ENCODE measurements around the gene PRXL2B.
A peak's percentile ranks its signal among the peaks of the same experiment; 100 is the strongest.

PRXL2B gene

GRCh38 chr1:2553871-2554620 is 32.5 kb upstream of the PRXL2B start:
- Histone ChIP-seq H3K4me3 (ENCODE audit: low read length) (no peak overlapping the region), H3K27me3 (ENCODE audit: control insufficient read depth, insufficient read depth, low read length) (no peaks in the 10 kb centered on the region), H3K9me3 (ENCODE audit: control insufficient read depth, low read length) (no peaks in the 10 kb centered on the region), H3K9ac (ENCODE audit: low read length) (no peak overlapping the region), H3K36me3 (ENCODE audit: control insufficient read depth, insufficient read depth, low read length) (peaks cover 4% of the 10 kb centered on the region), H3K4me1 (ENCODE audit: control insufficient read depth, insufficient read depth, low read length) (peaks cover 42% of the 10 kb centered on the region)

- peak overlapping the region; percentile 99 for H3K4me3 ChIP-seq (ENCODE audit: low read length)
- H3K4me1 ChIP-seq (ENCODE audit: control insufficient read depth, insufficient read depth, low read length), result peaks cover 35% of the 10 kb centered on the region
- no peaks in the 10 kb centered on the region for H3K9me3 ChIP-seq (ENCODE audit: control insufficient read depth, low read length)
- no peaks in the 10 kb centered on the region for H3K27me3 ChIP-seq (ENCODE audit: control insufficient read depth, insufficient read depth, low read length)
- peaks cover 4% of the 10 kb centered on the region for H3K36me3 ChIP-seq (ENCODE audit: control insufficient read depth, insufficient read depth, low read length)
- peak overlapping the region; percentile 99 for H3K9ac ChIP-seq (ENCODE audit: low read length)
Measured at GRCh38 chr1:2554621-2555387, 31.8 kb upstream of the PRXL2B start.

GRCh38 chr1:2555634-2556276 is 30.8 kb upstream of the PRXL2B start:
- peak overlapping the region; percentile 99 for H3K9ac ChIP-seq (ENCODE audit: low read length)
- H3K36me3 ChIP-seq (ENCODE audit: control insufficient read depth, insufficient read depth, low read length), result peaks cover 4% of the 10 kb centered on the region
- H3K4me1 ChIP-seq (ENCODE audit: control insufficient read depth, insufficient read depth, low read length), result peaks cover 33% of the 10 kb centered on the region
- H3K4me3 ChIP-seq (ENCODE audit: low read length), result peak overlapping the region; percentile 99
- no peaks in the 10 kb centered on the region for H3K9me3 ChIP-seq (ENCODE audit: control insufficient read depth, low read length)
- H3K27me3 ChIP-seq (ENCODE audit: control insufficient read depth, insufficient read depth, low read length), result no peaks in the 10 kb centered on the region

- H3K9ac ChIP-seq (ENCODE audit: low read length), result peak within 1 kb of the TSS; percentile 99
- no peaks in the 10 kb centered on the region for H3K27me3 ChIP-seq (ENCODE audit: control insufficient read depth, insufficient read depth, low read length)
- no peaks in the 10 kb centered on the region for H3K9me3 ChIP-seq (ENCODE audit: control insufficient read depth, low read length)
- peak within 1 kb of the TSS; percentile 99 for H3K4me3 ChIP-seq (ENCODE audit: low read length)
- peaks cover 33% of the 10 kb centered on the region for H3K4me1 ChIP-seq (ENCODE audit: control insufficient read depth, insufficient read depth, low read length)
- peaks cover 4% of the 10 kb centered on the region for H3K36me3 ChIP-seq (ENCODE audit: control insufficient read depth, insufficient read depth, low read length)
Measured at GRCh38 chr1:2556277-2556677, 30.3 kb upstream of the PRXL2B start, which contains the start of gene TNFRSF14. Gene TNFRSF14 (plus strand): TSS chr1:2556371. CDS start chr1:2556665, 294 bp downstream.

- peaks cover 33% of the 10 kb centered on the region for H3K4me1 ChIP-seq (ENCODE audit: control insufficient read depth, insufficient read depth, low read length)
- no peaks in the 10 kb centered on the region for H3K9me3 ChIP-seq (ENCODE audit: control insufficient read depth, low read length)
- peaks cover 4% of the 10 kb centered on the region for H3K36me3 ChIP-seq (ENCODE audit: control insufficient read depth, insufficient read depth, low read length)
- H3K9ac ChIP-seq (ENCODE audit: low read length), result peak overlapping the region; percentile 99
- H3K27me3 ChIP-seq (ENCODE audit: control insufficient read depth, insufficient read depth, low read length), result no peaks in the 10 kb centered on the region
- H3K4me3 ChIP-seq (ENCODE audit: low read length), result peak overlapping the region; percentile 99
Measured at GRCh38 chr1:2556678-2557481, 29.7 kb upstream of the PRXL2B start.

GRCh38 chr1:2557482-2558400 is 28.8 kb upstream of the PRXL2B start:
- peaks cover 4% of the 10 kb centered on the region for H3K36me3 ChIP-seq (ENCODE audit: control insufficient read depth, insufficient read depth, low read length)
- no peaks in the 10 kb centered on the region for H3K27me3 ChIP-seq (ENCODE audit: control insufficient read depth, insufficient read depth, low read length)
- peaks cover 33% of the 10 kb centered on the region for H3K4me1 ChIP-seq (ENCODE audit: control insufficient read depth, insufficient read depth, low read length)
- no peaks in the 10 kb centered on the region for H3K9me3 ChIP-seq (ENCODE audit: control insufficient read depth, low read length)
- peak overlapping the region; percentile 99 for H3K9ac ChIP-seq (ENCODE audit: low read length)
- peak overlapping the region; percentile 99 for H3K4me3 ChIP-seq (ENCODE audit: low read length)

GRCh38 chr1:2558420-2558819 is 28.2 kb upstream of the PRXL2B start:
- Histone ChIP-seq H3K36me3 (ENCODE audit: control insufficient read depth, insufficient read depth, low read length) (peaks cover 4% of the 10 kb centered on the region), H3K9ac (ENCODE audit: low read length) (no peak overlapping the region), H3K4me3 (ENCODE audit: low read length) (no peak overlapping the region), H3K4me1 (ENCODE audit: control insufficient read depth, insufficient read depth, low read length) (peaks cover 33% of the 10 kb centered on the region), H3K9me3 (ENCODE audit: control insufficient read depth, low read length) (no peaks in the 10 kb centered on the region), H3K27me3 (ENCODE audit: control insufficient read depth, insufficient read depth, low read length) (no peaks in the 10 kb centered on the region)

GRCh38 chr1:2558861-2559260 is 27.7 kb upstream of the PRXL2B start:
- H3K36me3 ChIP-seq (ENCODE audit: control insufficient read depth, insufficient read depth, low read length), result peaks cover 4% of the 10 kb centered on the region
- H3K9ac ChIP-seq (ENCODE audit: low read length), result no peak overlapping the region
- H3K9me3 ChIP-seq (ENCODE audit: control insufficient read depth, low read length), result no peaks in the 10 kb centered on the region
- H3K27me3 ChIP-seq (ENCODE audit: control insufficient read depth, insufficient read depth, low read length), result no peaks in the 10 kb centered on the region
- no peak overlapping the region for H3K4me3 ChIP-seq (ENCODE audit: low read length)
- H3K4me1 ChIP-seq (ENCODE audit: control insufficient read depth, insufficient read depth, low read length), result peaks cover 33% of the 10 kb centered on the region

- no peak overlapping the region for H3K4me3 ChIP-seq (ENCODE audit: low read length)
- peaks cover 4% of the 10 kb centered on the region for H3K36me3 ChIP-seq (ENCODE audit: control insufficient read depth, insufficient read depth, low read length)
- no peaks in the 10 kb centered on the region for H3K27me3 ChIP-seq (ENCODE audit: control insufficient read depth, insufficient read depth, low read length)
- H3K9ac ChIP-seq (ENCODE audit: low read length), result no peak overlapping the region
- no peaks in the 10 kb centered on the region for H3K9me3 ChIP-seq (ENCODE audit: control insufficient read depth, low read length)
- peaks cover 34% of the 10 kb centered on the region for H3K4me1 ChIP-seq (ENCODE audit: control insufficient read depth, insufficient read depth, low read length)
Measured at GRCh38 chr1:2559509-2560298, 26.9 kb upstream of the PRXL2B start.

GRCh38 chr1:2560299-2561073 is 26.1 kb upstream of the PRXL2B start:
- no peak overlapping the region for H3K9ac ChIP-seq (ENCODE audit: low read length)
- no peaks in the 10 kb centered on the region for H3K27me3 ChIP-seq (ENCODE audit: control insufficient read depth, insufficient read depth, low read length)
- H3K4me1 ChIP-seq (ENCODE audit: control insufficient read depth, insufficient read depth, low read length), result peaks cover 34% of the 10 kb centered on the region
- no peak overlapping the region for H3K4me3 ChIP-seq (ENCODE audit: low read length)
- H3K9me3 ChIP-seq (ENCODE audit: control insufficient read depth, low read length), result no peaks in the 10 kb centered on the region
- H3K36me3 ChIP-seq (ENCODE audit: control insufficient read depth, insufficient read depth, low read length), result peaks cover 4% of the 10 kb centered on the region

All from mucosa of stomach (tissue), 1 donor.